Measurements from ENCODE around the gene IL1RN.

IL1RN gene

GRCh38 chr2:113119111-113119510, 8.3 kb upstream of the IL1RN start:
- no peak overlapping the region for H2BK120ac ChIP-seq (ENCODE audit: low read depth, low read length)
- no peak overlapping the region for H2AK5ac ChIP-seq (ENCODE audit: low read length, severe bottlenecking)
- no peak overlapping the region for H3K4me2 ChIP-seq (ENCODE audit: low read length, poor library complexity, severe bottlenecking)
- 83% methylated on average over 1 of the region's 2 CpGs for WGBS
- H2BK5ac ChIP-seq (ENCODE audit: low read depth, low read length, poor library complexity, severe bottlenecking) = no peak overlapping the region
- no peak overlapping the region for H2BK15ac ChIP-seq (ENCODE audit: low read depth, poor library complexity, severe bottlenecking)
- H3K18ac ChIP-seq (ENCODE audit: low read depth in 1 of 2, low read length in 2 of 2) = no peak overlapping the region
- no peak overlapping the region for H2AFZ ChIP-seq (ENCODE audit: low read depth, low read length)
- no peak overlapping the region for H3K4me3 ChIP-seq (ENCODE audit: insufficient read depth in 1 of 2, low read depth in 1 of 2, low read length in 2 of 2)
- no peak overlapping the region for H3K9ac ChIP-seq (ENCODE audit: low read length)
- H3K27me3 ChIP-seq (ENCODE audit: control insufficient read depth in 1 of 2, insufficient read depth in 1 of 2, low read length in 2 of 2) = peaks cover 0 to 65% of the 10 kb centered on the region in 2 experiments
- no peak overlapping the region for H2BK12ac ChIP-seq (ENCODE audit: low read length in 2 of 2)
- H3K9me3 ChIP-seq (ENCODE audit: control insufficient read depth, low read length) = no peaks in the 10 kb centered on the region
- no peak for DNase-seq
- no peak overlapping the region for H3K4ac ChIP-seq (ENCODE audit: low read depth in 1 of 2, low read length in 2 of 2)
- H3K23ac ChIP-seq (ENCODE audit: low read length in 2 of 2) = no peak overlapping the region
- no peaks in the 10 kb centered on the region for H3K79me1 ChIP-seq (replicated peaks; ENCODE audit: low read length, poor library complexity, severe bottlenecking)
- H3K36me3 ChIP-seq (ENCODE audit: control insufficient read depth in 1 of 2, insufficient read depth in 2 of 2, low read depth in 1 of 2, low read length in 2 of 2) = no peaks in the 10 kb centered on the region
- no peak overlapping the region for H4K8ac ChIP-seq (ENCODE audit: low read length)
- no peak overlapping the region for H4K91ac ChIP-seq (ENCODE audit: low read length)
- H3K4me1 ChIP-seq (ENCODE audit: control insufficient read depth, insufficient read depth, low read depth, low read length) = peaks cover 3% of the 10 kb centered on the region
- no peak overlapping the region for H3K14ac ChIP-seq (ENCODE audit: low read length in 2 of 2)
- no peak overlapping the region for H3K27ac ChIP-seq (ENCODE audit: low read length, poor library complexity, severe bottlenecking)

DNA sequence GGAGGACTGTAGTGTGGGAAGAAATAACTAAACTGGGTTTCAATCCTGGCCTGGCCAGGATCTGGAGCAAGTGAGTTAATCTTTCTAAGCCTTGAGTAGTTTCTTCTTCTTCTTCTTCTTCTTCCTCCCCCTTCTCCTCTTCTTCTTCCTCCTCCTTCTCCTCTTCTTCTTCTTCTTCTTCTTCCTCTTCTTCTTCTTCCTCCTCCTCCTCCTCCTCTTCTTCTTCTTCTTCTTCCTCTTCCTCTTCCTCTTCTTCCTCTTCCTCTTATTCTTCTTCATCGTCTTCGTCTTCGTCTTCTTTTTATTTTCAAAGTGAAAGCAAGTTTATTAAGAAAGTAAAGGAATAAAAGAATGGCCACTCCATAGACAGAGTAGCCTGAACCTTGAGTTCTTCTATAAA, 6.5 kb upstream of the IL1RN start:
- H3K23ac ChIP-seq (ENCODE audit: low read length in 2 of 2) = no peak overlapping the region
- no peak for DNase-seq
- H3K9ac ChIP-seq (ENCODE audit: low read length) = no peak overlapping the region
- H3K4me3 ChIP-seq (ENCODE audit: insufficient read depth in 1 of 2, low read depth in 1 of 2, low read length in 2 of 2) = no peak overlapping the region
- no peaks in the 10 kb centered on the region for H3K9me3 ChIP-seq (ENCODE audit: control insufficient read depth, low read length)
- H3K36me3 ChIP-seq (ENCODE audit: control insufficient read depth in 1 of 2, insufficient read depth in 2 of 2, low read depth in 1 of 2, low read length in 2 of 2) = no peaks in the 10 kb centered on the region
- peaks cover 0 to 51% of the 10 kb centered on the region in 2 experiments for H3K27me3 ChIP-seq (ENCODE audit: control insufficient read depth in 1 of 2, insufficient read depth in 1 of 2, low read length in 2 of 2)
- no peak overlapping the region for H3K4ac ChIP-seq (ENCODE audit: low read depth in 1 of 2, low read length in 2 of 2)
- no peaks in the 10 kb centered on the region for H3K79me1 ChIP-seq (replicated peaks; ENCODE audit: low read length, poor library complexity, severe bottlenecking)
- no peak overlapping the region for H4K91ac ChIP-seq (ENCODE audit: low read length)
- no CpG with 5 or more reads among the region's 3 CpGs for WGBS
- no peak overlapping the region for H3K4me2 ChIP-seq (ENCODE audit: low read length, poor library complexity, severe bottlenecking)
- H2AFZ ChIP-seq (ENCODE audit: low read depth, low read length) = no peak overlapping the region
- peaks cover 3% of the 10 kb centered on the region for H3K4me1 ChIP-seq (ENCODE audit: control insufficient read depth, insufficient read depth, low read depth, low read length)
- no peak overlapping the region for H2BK15ac ChIP-seq (ENCODE audit: low read depth, poor library complexity, severe bottlenecking)
- H3K18ac ChIP-seq (ENCODE audit: low read depth in 1 of 2, low read length in 2 of 2) = no peak overlapping the region
- no peak overlapping the region for H4K8ac ChIP-seq (ENCODE audit: low read length)
- H3K27ac ChIP-seq (ENCODE audit: low read length, poor library complexity, severe bottlenecking) = no peak overlapping the region
- no peak overlapping the region for H3K14ac ChIP-seq (ENCODE audit: low read length in 2 of 2)
- no peak overlapping the region for H2BK5ac ChIP-seq (ENCODE audit: low read depth, low read length, poor library complexity, severe bottlenecking)
- H2AK5ac ChIP-seq (ENCODE audit: low read length, severe bottlenecking) = no peak overlapping the region
- no peak overlapping the region for H2BK12ac ChIP-seq (ENCODE audit: low read length in 2 of 2)
- no peak overlapping the region for H2BK120ac ChIP-seq (ENCODE audit: low read depth, low read length)

GRCh38 chr2:113122364-113122763, 5.0 kb upstream of the IL1RN start:
- Histone ChIP-seq H4K8ac (ENCODE audit: low read length) (no peak overlapping the region), H3K27me3 (ENCODE audit: control insufficient read depth in 1 of 2, insufficient read depth in 1 of 2, low read length in 2 of 2) (peaks cover 0 to 52% of the 10 kb centered on the region in 2 experiments), H3K4me1 (ENCODE audit: control insufficient read depth, insufficient read depth, low read depth, low read length) (peaks cover 2% of the 10 kb centered on the region), H3K36me3 (ENCODE audit: control insufficient read depth in 1 of 2, insufficient read depth in 2 of 2, low read depth in 1 of 2, low read length in 2 of 2) (no peaks in the 10 kb centered on the region), H3K4me2 (ENCODE audit: low read length, poor library complexity, severe bottlenecking) (no peak overlapping the region), H3K14ac (ENCODE audit: low read length in 2 of 2) (no peak overlapping the region), H3K18ac (ENCODE audit: low read depth in 1 of 2, low read length in 2 of 2) (no peak overlapping the region), H2BK5ac (ENCODE audit: low read depth, low read length, poor library complexity, severe bottlenecking) (no peak overlapping the region), H2BK12ac (ENCODE audit: low read length in 2 of 2) (no peak overlapping the region), H4K91ac (ENCODE audit: low read length) (no peak overlapping the region), H3K27ac (ENCODE audit: low read length, poor library complexity, severe bottlenecking) (no peak overlapping the region), H3K4me3 (ENCODE audit: insufficient read depth in 1 of 2, low read depth in 1 of 2, low read length in 2 of 2) (no peak overlapping the region), H2BK15ac (ENCODE audit: low read depth, poor library complexity, severe bottlenecking) (no peak overlapping the region), H3K9me3 (ENCODE audit: control insufficient read depth, low read length) (no peaks in the 10 kb centered on the region), H2BK120ac (ENCODE audit: low read depth, low read length) (no peak overlapping the region), H3K4ac (ENCODE audit: low read depth in 1 of 2, low read length in 2 of 2) (no peak overlapping the region), H3K79me1 (replicated peaks; ENCODE audit: low read length, poor library complexity, severe bottlenecking) (no peaks in the 10 kb centered on the region), H3K23ac (ENCODE audit: low read length in 2 of 2) (no peak overlapping the region), H2AK5ac (ENCODE audit: low read length, severe bottlenecking) (no peak overlapping the region), H2AFZ (ENCODE audit: low read depth, low read length) (no peak overlapping the region), H3K9ac (ENCODE audit: low read length) (no peak overlapping the region)
- no peak for DNase-seq
- 82% methylated on average over 2 of the region's 4 CpGs for WGBS

GRCh38 chr2:113123726-113124125, 3.7 kb upstream of the IL1RN start:
- H3K36me3 ChIP-seq (ENCODE audit: control insufficient read depth in 1 of 2, insufficient read depth in 2 of 2, low read depth in 1 of 2, low read length in 2 of 2) = no peaks in the 10 kb centered on the region
- H3K79me1 ChIP-seq (replicated peaks; ENCODE audit: low read length, poor library complexity, severe bottlenecking) = no peaks in the 10 kb centered on the region

More at GRCh38 chr2:113123726-113124125, 3.7 kb upstream of the IL1RN start:
- Histone ChIP-seq H2AFZ (ENCODE audit: low read depth, low read length) (no peak overlapping the region), H2BK5ac (ENCODE audit: low read depth, low read length, poor library complexity, severe bottlenecking) (no peak overlapping the region), H2BK120ac (ENCODE audit: low read depth, low read length) (no peak overlapping the region), H3K27me3 (ENCODE audit: control insufficient read depth in 1 of 2, insufficient read depth in 1 of 2, low read length in 2 of 2) (peaks cover 0 to 50% of the 10 kb centered on the region in 2 experiments), H2BK15ac (ENCODE audit: low read depth, poor library complexity, severe bottlenecking) (no peak overlapping the region), H3K27ac (ENCODE audit: low read length, poor library complexity, severe bottlenecking) (no peak overlapping the region), H2AK5ac (ENCODE audit: low read length, severe bottlenecking) (no peak overlapping the region), H2BK12ac (ENCODE audit: low read length in 2 of 2) (no peak overlapping the region), H4K8ac (ENCODE audit: low read length) (no peak overlapping the region), H3K4me3 (ENCODE audit: insufficient read depth in 1 of 2, low read depth in 1 of 2, low read length in 2 of 2) (no peak overlapping the region), H3K4me1 (ENCODE audit: control insufficient read depth, insufficient read depth, low read depth, low read length) (no peaks in the 10 kb centered on the region), H4K91ac (ENCODE audit: low read length) (no peak overlapping the region), H3K23ac (ENCODE audit: low read length in 2 of 2) (no peak overlapping the region), H3K9me3 (ENCODE audit: control insufficient read depth, low read length) (no peaks in the 10 kb centered on the region), H3K4me2 (ENCODE audit: low read length, poor library complexity, severe bottlenecking) (no peak overlapping the region), H3K14ac (ENCODE audit: low read length in 2 of 2) (no peak overlapping the region), H3K4ac (ENCODE audit: low read depth in 1 of 2, low read length in 2 of 2) (no peak overlapping the region), H3K18ac (ENCODE audit: low read depth in 1 of 2, low read length in 2 of 2) (no peak overlapping the region), H3K9ac (ENCODE audit: low read length) (no peak overlapping the region)
- no peak for DNase-seq
- 90% methylated on average over 2 of the region's 3 CpGs for WGBS

Data from mesenchymal stem cell (in vitro differentiated cells and primary cell).